ENCODE data around the gene TMEM259.

The TMEM259 gene

GRCh38 chr19:1007399-1008251 lies 13.3 kb downstream of the TMEM259 start:
- no peak overlapping the region for H3K4me3 ChIP-seq (ENCODE audit: low read depth, low read length)
- TF ChIP-seq, protein P1, sequence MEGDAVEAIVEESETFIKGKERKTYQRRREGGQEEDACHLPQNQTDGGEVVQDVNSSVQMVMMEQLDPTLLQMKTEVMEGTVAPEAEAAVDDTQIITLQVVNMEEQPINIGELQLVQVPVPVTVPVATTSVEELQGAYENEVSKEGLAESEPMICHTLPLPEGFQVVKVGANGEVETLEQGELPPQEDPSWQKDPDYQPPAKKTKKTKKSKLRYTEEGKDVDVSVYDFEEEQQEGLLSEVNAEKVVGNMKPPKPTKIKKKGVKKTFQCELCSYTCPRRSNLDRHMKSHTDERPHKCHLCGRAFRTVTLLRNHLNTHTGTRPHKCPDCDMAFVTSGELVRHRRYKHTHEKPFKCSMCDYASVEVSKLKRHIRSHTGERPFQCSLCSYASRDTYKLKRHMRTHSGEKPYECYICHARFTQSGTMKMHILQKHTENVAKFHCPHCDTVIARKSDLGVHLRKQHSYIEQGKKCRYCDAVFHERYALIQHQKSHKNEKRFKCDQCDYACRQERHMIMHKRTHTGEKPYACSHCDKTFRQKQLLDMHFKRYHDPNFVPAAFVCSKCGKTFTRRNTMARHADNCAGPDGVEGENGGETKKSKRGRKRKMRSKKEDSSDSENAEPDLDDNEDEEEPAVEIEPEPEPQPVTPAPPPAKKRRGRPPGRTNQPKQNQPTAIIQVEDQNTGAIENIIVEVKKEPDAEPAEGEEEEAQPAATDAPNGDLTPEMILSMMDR (IDR thresholded peaks at IDR 0.05; ENCODE audit: borderline replicate concordance, insufficient read depth, low read depth, low read length), result no peak

- no peak overlapping the region for H3K4me3 ChIP-seq (ENCODE audit: low read depth, low read length)
- TF ChIP-seq, protein P1 (IDR thresholded peaks at IDR 0.05; ENCODE audit: borderline replicate concordance, insufficient read depth, low read depth, low read length), result no peak
Measured at GRCh38 chr19:1006711-1007398, 14.1 kb downstream of the TMEM259 start.

- no peak overlapping the region for H3K4me3 ChIP-seq (ENCODE audit: low read depth, low read length)
- TF ChIP-seq, protein P1 (IDR thresholded peaks at IDR 0.05; ENCODE audit: borderline replicate concordance, insufficient read depth, low read depth, low read length), result no peak
Measured at GRCh38 chr19:1004803-1005664, 15.9 kb downstream of the TMEM259 start.

DNA sequence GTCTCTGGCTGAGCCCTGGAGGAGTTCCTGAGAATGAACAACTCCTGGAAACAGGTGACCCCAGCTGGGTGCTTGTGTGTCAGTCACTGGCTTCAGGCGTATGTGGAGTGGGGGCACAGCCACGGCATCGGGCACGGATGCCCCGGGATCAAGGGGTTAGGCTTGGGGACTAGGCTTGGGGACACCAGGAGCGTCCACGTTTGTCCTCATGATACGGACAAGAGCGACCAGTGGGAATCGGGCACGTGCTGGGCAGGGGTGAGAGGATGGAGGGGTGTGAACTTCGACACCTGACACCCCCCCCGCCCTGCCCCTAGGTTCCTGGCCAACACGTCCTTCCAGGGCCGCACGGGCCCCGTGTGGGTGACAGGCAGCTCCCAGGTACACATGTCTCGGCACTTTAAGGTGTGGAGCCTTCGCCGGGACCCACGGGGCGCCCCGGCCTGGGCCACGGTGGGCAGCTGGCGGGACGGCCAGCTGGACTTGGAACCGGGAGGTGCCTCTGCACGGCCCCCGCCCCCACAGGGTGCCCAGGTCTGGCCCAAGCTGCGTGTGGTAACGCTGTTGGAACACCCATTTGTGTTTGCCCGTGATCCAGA lies 16.6 kb downstream of the TMEM259 start:
- H3K4me3 ChIP-seq (ENCODE audit: low read depth, low read length), result no peak overlapping the region
- TF ChIP-seq, protein P1 (IDR thresholded peaks at IDR 0.05; ENCODE audit: borderline replicate concordance, insufficient read depth, low read depth, low read length), result no peak

DNA sequence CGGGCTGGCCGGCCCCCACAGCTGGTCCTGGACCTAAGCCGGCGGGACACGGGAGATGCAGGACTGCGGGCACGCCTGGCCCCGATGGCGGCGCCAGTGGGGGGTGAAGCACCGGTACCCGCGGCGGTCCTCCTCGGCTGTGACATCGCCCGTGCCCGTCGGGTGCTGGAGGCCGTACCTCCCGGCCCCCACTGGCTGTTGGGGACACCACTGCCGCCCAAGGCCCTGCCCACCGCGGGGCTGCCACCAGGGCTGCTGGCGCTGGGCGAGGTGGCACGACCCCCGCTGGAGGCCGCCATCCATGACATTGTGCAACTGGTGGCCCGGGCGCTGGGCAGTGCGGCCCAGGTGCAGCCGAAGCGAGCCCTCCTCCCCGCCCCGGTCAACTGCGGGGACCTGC lies 17.6 kb downstream of the TMEM259 start:
- H3K4me3 ChIP-seq (ENCODE audit: low read depth, low read length), result no peak overlapping the region
- TF ChIP-seq, protein P1 (IDR thresholded peaks at IDR 0.05; ENCODE audit: borderline replicate concordance, insufficient read depth, low read depth, low read length), result no peak

- no peak overlapping the region for H3K4me3 ChIP-seq (ENCODE audit: low read depth, low read length)
- TF ChIP-seq, protein P1 (IDR thresholded peaks at IDR 0.05; ENCODE audit: borderline replicate concordance, insufficient read depth, low read depth, low read length), result no peak
Measured at GRCh38 chr19:1002600-1002999, 18.3 kb downstream of the TMEM259 start.
